HG03108 (cell line): Measurements from ENCODE around the gene KCTD3.

ENCODE experiments used
- ATAC-seq: cut with Tn5 transposase; IDR thresholded peaks from one replicate; pipeline ENCODE4 v1.9.1; 2021; ENCODE audit warnings: moderate library complexity; ENCODE audit not compliant: unreplicated experiment

KCTD3 gene

DNA sequence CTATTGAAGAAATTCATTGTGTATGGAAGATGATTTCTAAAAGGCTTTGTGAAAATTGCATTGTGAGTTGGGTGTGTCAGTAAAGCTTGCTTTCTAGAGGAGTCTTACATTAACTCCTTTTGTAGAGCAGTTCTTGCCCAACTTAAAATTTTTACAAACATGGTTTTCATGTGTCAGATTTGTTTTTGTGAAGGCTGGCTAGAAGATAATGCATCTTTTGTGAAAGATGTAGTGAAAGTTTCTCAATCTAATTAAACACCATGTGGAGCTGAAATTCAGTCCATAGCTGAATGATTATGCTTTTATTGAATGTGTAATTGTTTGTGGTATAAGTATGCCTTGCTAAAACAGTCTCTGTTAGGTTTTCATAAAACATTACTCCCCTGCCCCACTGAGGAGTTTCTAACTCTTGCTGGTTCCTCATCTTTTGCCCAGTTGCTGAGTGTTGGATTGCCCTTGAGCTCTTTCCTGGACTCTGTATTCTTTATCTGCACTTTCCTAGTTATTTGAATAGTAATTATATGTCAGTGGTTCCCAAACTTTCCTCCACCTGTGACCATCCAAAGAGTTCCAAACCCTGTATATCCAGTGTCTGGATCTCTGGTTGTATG, 38.0 kb downstream of the KCTD3 start:
- ATAC-seq = no peak

DNA sequence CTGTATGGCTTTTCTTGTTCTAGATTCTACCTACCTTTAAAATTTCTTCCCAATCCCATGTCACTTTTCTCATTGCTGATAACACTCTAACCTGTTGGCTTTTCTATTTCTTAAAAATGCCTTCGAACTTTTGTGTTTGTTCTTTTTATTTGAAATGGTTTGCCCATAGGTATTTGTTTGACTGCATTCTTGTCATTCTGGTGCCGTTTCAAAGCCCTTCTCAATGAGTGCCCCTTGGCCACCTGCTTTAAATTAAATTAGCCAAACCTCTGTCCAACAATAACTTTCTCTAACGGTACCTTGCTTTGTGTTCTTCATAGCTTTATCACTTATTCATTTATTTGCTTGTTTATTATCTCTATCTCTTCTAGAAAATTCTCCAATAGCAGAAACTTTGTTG, 38.9 kb downstream of the KCTD3 start:
- no peak for ATAC-seq

DNA sequence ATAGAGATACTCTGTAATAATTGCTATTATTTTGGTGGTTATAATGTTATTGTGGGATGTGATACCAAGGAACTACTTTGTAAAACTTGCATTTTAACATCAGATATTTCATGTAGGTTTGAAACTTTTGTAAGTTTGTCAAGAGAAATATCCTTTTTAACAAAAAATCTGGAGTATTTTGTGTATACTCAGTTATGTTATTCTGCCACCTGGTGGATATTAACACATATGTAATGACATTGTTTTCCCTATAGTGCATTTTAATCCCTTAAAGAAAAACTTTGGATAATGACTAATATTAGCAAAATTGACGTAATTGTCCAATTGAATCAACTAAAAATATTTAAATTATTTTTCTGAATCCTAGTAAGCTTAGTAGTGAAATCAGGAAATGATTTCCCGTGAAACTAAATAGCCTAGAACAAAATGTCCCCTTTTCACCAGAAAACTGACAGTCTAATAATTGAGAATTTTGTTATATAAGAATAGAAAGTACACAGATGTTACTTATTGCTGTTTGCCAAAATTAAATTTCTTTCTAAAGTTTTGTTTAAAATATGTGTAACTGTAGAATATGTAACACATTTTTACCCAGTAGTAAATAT, 39.6 kb downstream of the KCTD3 start:
- no peak for ATAC-seq

DNA sequence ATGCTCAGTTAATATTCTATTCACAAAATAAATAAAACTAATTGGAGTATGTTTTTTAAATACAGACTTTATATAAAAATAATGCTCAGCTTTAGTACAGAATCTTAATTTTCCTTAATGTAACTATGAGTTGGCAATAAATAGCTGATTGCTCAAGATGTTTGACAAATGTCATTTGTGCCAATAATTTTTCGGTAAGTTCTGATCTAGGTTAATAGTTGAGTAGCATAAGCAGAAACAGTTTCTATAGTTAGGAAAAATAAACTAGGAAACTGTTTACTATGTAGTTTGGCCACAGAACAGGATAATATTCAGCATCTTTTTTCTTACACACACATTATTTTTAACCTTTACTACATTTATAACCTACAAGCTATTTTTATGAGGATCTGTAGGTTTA, 40.3 kb downstream of the KCTD3 start:
- ATAC-seq = no peak

GRCh38 chr1:215608646-215609045, 41.5 kb downstream of the KCTD3 start:
- ATAC-seq = no peak

DNA sequence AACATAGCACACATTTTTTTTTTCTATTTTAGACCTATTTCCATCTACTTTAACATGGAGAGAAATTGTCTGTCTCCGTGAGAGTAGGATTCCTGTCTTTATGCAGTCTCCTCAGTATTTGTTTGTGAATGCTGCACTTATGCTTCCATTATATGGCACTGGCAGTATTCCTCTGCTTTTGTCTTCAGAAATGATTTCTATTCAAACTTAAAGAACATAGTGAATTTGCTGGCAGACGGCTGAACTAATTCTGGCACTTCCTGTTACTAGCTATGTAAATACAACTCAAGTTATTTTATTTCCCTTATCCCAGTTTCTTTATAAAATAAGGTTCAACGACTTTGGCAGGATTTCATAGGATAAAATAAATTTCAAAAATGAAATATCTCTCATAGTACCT, 45.3 kb downstream of the KCTD3 start:
- ATAC-seq = no peak

DNA sequence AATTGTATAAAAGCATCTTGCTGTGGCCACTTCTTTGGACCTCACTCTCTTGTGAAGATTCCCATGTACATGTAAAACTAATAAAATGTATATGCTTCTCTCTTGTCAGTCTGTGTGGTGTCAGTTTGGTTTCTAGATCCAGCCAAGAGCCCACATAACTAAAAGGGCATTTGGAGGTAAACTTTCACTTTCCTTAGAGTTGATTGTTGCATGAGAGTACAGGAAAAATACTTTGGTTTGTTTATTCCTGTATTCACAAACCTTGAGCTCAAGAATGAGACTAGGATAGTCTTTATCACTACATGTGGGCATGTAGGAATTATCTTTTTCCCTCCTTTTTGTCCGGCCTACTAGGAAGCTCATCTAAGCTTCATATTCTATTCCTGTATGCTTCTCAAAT, 50.9 kb downstream of the KCTD3 start:
- no peak for ATAC-seq

DNA sequence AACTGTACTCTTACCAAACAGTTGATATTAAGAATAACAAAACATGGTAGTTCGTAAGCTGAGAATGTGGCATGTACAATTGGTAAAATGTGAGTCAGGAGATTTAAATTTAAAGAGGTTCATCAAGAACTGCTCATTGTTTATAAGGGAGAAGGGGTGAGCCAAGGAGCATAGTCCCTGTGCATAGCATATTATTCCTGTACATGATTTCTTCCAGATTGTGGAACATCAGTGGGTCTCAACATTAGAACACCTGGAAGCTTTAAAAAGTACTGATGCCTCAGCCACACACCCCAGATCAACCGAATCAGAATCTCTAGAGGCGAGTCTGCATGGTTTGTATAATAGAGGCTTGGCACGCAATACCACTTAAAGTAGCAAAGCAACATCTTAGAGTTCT, 56.1 kb downstream of the KCTD3 start:
- no peak for ATAC-seq

DNA sequence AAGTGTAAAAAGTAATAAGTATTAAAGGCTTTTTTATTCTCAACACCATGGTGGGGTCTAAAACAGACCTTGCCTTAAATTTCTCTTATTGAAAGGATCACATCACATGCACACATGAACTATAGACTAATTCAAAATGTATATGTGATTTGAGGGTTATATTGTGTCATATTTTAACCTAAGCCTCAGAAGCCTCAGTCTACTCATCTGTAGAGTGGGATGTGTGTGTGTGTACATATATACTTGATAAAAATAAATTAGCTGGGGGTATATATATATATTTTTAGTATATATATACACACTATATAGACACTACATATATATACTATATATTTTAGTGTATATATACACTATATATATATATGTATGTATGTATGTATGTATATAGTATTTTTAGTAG, 58.8 kb downstream of the KCTD3 start:
- no peak for ATAC-seq

DNA sequence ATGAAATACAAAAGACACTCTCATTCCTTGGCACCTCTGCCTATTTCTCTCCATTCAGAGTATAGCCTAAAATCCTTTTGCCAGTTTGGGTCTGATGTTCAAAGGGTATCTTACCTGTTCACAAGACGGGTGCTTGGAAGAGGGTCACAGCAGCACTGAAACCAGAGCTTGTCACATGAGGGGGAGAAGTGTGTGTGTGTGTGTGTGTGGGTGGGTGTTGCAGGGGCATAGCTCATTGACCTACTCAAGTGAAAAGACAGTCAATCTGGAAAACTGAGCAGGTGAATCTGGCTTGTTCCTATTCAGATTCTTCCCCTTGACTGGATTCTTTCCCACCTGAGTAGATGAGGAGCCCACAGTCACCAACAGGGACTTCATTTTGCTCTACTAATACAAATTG, 63.9 kb downstream of the KCTD3 start:
- ATAC-seq = no peak

DNA sequence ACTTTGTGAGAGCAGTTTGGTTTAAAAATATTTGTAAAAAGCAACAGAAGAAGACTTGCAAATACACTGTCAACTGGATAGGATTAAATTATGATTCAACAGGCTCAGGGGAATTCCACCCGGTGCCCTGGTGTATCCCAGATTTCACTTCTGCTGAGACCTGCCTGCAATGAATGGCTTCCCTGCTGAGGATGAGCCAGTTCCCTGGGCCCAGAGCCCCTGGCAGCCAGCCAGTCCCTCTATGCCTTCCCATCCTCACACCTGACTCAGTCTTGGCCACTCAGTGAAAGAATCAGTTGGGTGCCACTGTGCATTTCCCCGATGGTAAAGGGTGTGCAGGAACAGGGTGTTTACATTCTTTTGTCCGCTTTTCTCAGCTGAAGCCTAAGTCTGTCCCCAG, 64.4 kb downstream of the KCTD3 start:
- no peak for ATAC-seq

- ATAC-seq = no peak
Observed at GRCh38 chr1:215635827-215636226, 68.7 kb downstream of the KCTD3 start.

DNA sequence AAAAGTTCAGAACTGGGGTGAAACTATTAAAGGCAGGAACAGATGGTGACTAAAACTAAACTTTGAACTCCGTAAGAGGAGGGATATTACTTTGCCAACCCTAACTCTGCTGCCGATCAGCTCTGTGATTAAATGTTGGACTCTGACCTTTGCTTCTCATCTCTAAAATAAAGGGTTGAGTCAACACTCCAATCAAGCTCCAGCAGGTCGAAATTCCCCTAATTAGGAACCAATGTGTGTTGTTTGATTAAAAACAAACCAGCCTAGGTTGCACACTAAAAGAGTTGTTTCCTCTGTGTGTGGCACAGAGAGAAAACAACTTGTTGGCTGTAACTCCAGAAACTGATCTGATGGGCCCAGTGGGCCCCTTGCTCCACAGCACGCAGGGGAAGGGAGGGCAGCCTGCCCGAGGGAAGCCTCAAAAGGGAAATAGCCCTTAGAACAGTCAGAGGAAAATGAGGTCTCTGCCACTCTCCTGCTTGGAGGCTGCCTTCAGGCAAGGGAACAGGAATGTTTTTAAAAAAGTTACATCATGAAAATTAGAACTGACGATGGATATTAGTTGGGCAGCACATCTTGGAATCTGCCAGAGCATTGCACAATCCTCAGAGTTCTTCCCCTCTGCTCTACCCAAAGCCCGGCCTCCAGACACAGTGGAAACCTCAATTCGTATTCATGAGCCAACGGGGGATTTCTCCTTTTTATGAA, 69.3 kb downstream of the KCTD3 start:
- no peak for ATAC-seq

DNA sequence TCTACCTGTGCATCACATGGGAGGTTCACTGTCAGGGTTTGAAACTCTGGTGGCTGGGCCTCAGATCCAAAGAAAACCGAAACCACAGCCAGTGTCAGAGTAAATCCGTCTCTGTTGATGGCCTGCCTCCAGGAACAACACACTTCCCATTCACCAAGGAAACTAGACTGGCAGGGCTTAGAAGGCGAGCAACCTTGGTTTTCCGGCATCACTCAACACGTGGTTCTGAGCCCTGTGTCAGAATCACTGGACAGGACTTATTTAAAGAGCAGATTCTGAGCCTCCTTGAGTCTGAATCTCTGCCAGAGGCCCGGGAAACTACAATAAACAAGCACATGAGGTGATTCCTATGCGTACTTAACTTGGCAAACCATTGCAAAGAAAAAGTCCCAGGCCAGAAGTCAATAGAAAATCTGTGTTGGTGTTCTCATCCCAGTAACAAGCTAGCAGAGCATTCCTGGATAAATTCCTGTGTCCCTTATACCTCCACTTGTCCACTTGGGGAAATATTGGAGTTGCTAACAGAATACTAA, 70.0 kb downstream of the KCTD3 start:
- ATAC-seq = no peak

- ATAC-seq = no peak
Observed at GRCh38 chr1:215640429-215641148, 73.5 kb downstream of the KCTD3 start.

DNA sequence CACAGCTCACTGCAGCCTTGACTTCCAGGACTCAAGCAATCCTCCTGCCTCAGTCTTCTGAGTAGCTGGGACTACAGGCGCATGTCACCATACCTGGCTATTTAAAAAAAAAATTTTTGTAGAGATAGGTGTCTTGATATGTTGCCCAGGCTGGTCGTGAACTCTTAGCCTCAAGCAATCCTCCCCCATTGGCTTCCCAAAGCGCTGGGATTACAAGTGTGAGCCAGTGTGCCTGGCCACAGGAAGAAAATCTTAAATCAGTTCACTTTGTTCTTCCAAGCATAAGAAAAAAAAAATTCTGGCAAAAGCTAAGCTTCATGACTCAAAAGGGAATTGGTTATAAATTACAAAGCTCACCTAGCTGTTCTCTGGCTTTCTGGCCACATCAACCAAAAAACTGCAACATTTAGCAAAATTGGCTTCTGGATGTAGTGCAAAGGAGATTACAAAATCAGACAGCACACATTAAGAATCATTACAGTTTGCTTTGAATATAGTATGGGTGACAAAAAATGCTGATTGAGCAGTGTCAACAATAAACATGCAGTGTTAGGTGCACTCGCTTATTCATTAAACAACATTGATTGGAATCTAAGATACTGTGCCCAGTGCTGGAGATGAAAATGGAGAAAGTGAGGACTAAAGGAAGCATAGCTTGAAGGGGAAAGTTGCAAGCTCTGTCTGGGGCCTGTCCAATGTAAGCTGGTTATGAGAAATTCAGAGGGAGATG, 76.7 kb downstream of the KCTD3 start:
- ATAC-seq = no peak

GRCh38 chr1:215645182-215645581, 78.1 kb downstream of the KCTD3 start:
- no peak for ATAC-seq

DNA sequence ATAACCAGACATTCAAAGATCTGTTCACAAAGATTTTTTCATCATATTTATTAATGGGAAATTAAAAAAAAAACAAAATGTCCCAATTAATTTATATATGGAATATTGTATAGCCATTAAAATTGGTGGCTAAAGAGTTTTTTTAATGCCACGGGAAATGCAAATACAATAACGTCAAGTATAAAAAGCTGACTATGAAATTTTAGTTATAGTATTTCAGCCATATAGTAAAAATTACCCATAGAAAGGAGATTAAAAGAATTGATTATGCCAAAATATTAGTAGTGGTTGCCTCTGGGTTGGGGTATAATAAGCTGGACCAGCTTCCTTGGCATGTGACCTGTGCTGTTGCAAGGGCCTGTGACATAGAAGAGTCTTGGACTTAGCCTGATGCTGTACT, 78.8 kb downstream of the KCTD3 start:
- ATAC-seq = no peak

DNA sequence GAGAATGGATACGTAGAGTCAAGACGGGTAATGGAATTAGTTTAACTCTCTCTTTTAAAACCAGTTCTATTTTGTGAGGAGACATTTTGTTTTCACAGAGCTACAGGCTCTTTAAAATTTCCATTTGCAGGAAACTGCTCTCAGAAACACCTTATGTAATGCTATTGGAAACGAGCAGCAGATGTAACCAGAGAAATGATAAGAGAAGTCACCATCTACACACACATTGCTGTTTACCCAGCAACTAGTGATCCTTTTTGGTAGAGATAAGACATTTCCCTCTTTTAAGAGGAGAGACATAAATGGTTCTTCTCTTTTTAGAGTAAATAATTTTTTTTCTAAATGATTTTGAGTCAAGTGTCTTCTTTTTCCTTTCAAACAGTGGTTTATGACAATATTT, 80.6 kb downstream of the KCTD3 start:
- no peak for ATAC-seq

- ATAC-seq = no peak
Observed at GRCh38 chr1:215648957-215649356, 81.9 kb downstream of the KCTD3 start.
